Measurements from ENCODE around the gene CFAP100. TPM values are rescaled to one million over a fixed set of nuclear protein-coding genes. Genes with fewer than 3 reads are reported as not detected.

CFAP100 gene
- total and polyA plus RNA-seq, 10 of the 15 experiments (the other 5 are each of a cell fraction or from before 2014, with no cell fraction given) = 0.04 to 0.27 TPM; not detected in 8

DNA sequence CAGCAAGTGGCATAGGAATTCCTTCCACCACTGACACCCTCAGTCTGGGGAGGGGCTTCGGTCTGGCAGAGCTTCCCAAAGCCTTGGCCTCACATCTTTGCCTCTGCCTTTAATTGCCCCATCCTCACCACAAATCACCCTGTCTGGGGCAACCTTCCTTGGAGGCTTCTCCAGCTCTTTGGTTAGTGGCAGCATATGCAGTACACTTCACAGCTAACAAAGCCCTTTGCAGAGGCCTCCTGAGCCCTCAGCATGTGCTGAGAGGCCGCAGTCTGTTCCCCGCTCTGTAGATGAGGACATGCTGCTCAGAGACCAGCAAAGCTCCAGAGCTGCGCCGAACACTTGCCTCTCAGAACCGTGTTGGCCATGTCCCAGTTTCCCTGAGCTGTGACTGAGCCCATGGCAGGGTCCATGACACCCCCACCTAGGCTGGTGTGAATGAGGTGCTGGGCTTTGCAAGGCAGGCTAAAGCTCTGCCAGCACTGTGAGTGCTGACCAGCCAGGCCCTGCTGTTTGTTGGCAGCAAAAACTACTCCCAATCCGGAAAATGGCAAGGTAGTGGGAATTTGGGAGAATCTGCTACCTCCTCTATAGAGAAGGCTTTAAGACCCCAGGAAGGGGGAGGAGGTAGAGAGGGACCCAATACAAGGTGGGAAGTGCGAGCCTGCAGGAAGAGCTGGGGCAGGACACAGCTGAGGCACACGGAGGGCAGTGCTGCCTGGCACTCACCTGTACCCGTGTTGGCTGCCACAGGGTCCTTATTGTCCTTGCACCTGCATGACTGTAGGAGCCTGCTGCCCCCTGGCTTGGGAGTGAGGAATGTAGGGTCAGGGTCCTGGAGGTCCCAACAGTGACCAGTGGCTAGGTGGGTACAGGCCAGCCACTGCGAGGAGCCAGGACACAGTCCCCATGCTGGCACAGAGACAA, 29.1 kb upstream of the CFAP100 start (continued):
- TF ChIP-seq ZBTB11 (CRISPR knock-in tag; IDR thresholded peaks at IDR 0.05) (no peak), POLR2A (IDR thresholded peaks at IDR 0.05; ENCODE audit: low read depth, low read length) (no peak), E2F4 (IDR thresholded peaks at IDR 0.05; ENCODE audit: low read depth, low read length) (no peak), YY1 (IDR thresholded peaks at IDR 0.05; ENCODE audit: low read depth, low read length) (no peak)

GRCh38 chr3:126367316-126367805, 27.3 kb upstream of the CFAP100 start:
- Histone ChIP-seq H3K27ac (ENCODE audit: control insufficient read depth, insufficient read depth) (no peak overlapping the region), H2AFZ (ENCODE audit: control insufficient read depth, low read depth, low read length) (no peak overlapping the region), H3K27me3 (replicated peaks in 1 of 2; ENCODE audit: control insufficient read depth in 2 of 2, insufficient read depth in 2 of 2, low read length in 1 of 2) (no peaks in the 10 kb centered on the region), H3K9ac (ENCODE audit: control insufficient read depth, insufficient read depth, low read length) (no peak overlapping the region), H4K20me1 (ENCODE audit: control insufficient read depth, insufficient read depth) (no peaks in the 10 kb centered on the region), H3K36me3 (ENCODE audit: control insufficient read depth in 2 of 2, insufficient read depth in 2 of 2, low read length in 1 of 2) (no peaks in the 10 kb centered on the region), H3K9me3 (replicated peaks; ENCODE audit: control insufficient read depth, insufficient read depth, low read length) (no peaks in the 10 kb centered on the region), H3K4me1 (ENCODE audit: control insufficient read depth, insufficient read depth, low read length) (no peaks in the 10 kb centered on the region), H3K79me2 (ENCODE audit: control insufficient read depth, insufficient read depth, low read length) (no peaks in the 10 kb centered on the region), H3K4me3 (no peak overlapping the region), H3K4me2 (ENCODE audit: control insufficient read depth, insufficient read depth) (no peak overlapping the region)
- no TSS peak for BruUV-seq (replicated peaks)
- DNase-seq (ENCODE audit: low read depth, low spot score) (no peak), ATAC-seq (0 out of 3 replicates have a peak, but pooled peaks have one; percentile 27), FAIRE-seq (no peak)
- ChIA-PET RAD21 (ENCODE audit: unreplicated experiment) (no interaction called here), SMC1A (ENCODE audit: uncharacterized antibody, unreplicated experiment) (no interaction called here), CTCF (no interaction called here), POLR2A (no interaction called here)
- in situ Hi-C loops (cut with MboI) = no loop called here
- WGBS (ENCODE audit: insufficient coverage, insufficient replicate concordance, low lambda C conversion rate, missing lambda C conversion rate) = 24% methylated on average over 6 of the region's 6 CpGs
- intact Hi-C loops (cut with micrococcal nuclease; ENCODE audit: unreplicated experiment) = no loop called here
- TF ChIP-seq CBX3 (IDR thresholded peaks at IDR 0.05; ENCODE audit: borderline replicate concordance, low read depth) (no peak), CHD2 (IDR thresholded peaks at IDR 0.05; ENCODE audit: borderline replicate concordance, low read depth, low read length) (no peak), ZBED1 (IDR thresholded peaks at IDR 0.05; ENCODE audit: borderline replicate concordance) (no peak), TCF3 (IDR thresholded peaks at IDR 0.05; ENCODE audit: borderline replicate concordance, insufficient read depth, low read depth, low read length) (no peak), CUX1 (IDR thresholded peaks at IDR 0.05; ENCODE audit: insufficient replicate concordance, low read depth, low read length) (no peak), BMI1 (IDR thresholded peaks at IDR 0.05; ENCODE audit: borderline replicate concordance) (no peak), EED (IDR thresholded peaks at IDR 0.05; ENCODE audit: low read depth) (no peak), CHD4 (IDR thresholded peaks at IDR 0.05) (no peak), HCFC1 (IDR thresholded peaks at IDR 0.05; ENCODE audit: low read length) (no peak)

Measured in GM12878 (cell line).